GM12878 (cell line): Measurements from ENCODE around the gene FAM163B. TPM values are rescaled to one million over a fixed set of nuclear protein-coding genes. Genes with fewer than 3 reads are reported as not detected.

Experiments used
- ATAC-seq: fragments of 200-7000 bp; cut with Tn5 transposase; 3 replicates; pipeline ENCODE4 v1.9.1; 2020; ENCODE audit warnings: mild to moderate bottlenecking, moderate library complexity
- BruUV-seq: library from RNA; stranded (reverse); fragments of 400-500 nt; replicated peaks from 2 replicates; lab custom pipeline; 2021; lab: Mats Ljungman, UMichigan
- CTCF ChIA-PET: fragments of 300-600 bp; sonication (Branson Sonifier 250); formaldehyde crosslinking; extraction: SDS; loops from one replicate; lab custom pipeline; 2021; ENCODE audit warnings: inconsistent platforms; lab: Yijun Ruan, JAX
- POLR2A ChIA-PET: fragments of 350-600 bp; formaldehyde crosslinking; extraction: SDS; loops from one replicate; lab custom pipeline; 2021; ENCODE audit warnings: inconsistent platforms; lab: Charles Lee
- RAD21 ChIA-PET: fragments of 300-600 bp; sonication (Branson Sonifier 250); formaldehyde crosslinking; loops from one replicate; lab custom pipeline; 2023; ENCODE audit warnings: antibody characterized with exemption; ENCODE audit not compliant: unreplicated experiment; lab: Charles Lee
- SMC1A ChIA-PET: fragments of 300-600 bp; sonication (Branson Sonifier 250); formaldehyde crosslinking; loops from one replicate; lab custom pipeline; 2023; ENCODE audit not compliant: unreplicated experiment, uncharacterized antibody; lab: Charles Lee
- DNase-seq: peaks from one replicate; pipeline ENCODE4 v3.0.0-alpha.2; 2011; ENCODE audit warnings: low read depth, low spot score
- FAIRE-seq: peaks from 3 replicates; lab custom pipeline; 2011; peaks lifted over from hg19 to GRCh38; lab: Jason Lieb, UNC
- H2AFZ ChIP-seq: 2 replicates; pipeline ENCODE4 v1.6.0; 2011; ENCODE audit warnings: low read depth, low read length, control low read depth; ENCODE audit not compliant: control insufficient read depth
- H3K27ac ChIP-seq: 2 replicates; pipeline ENCODE4 v1.5.1; 2011; ENCODE audit warnings: control low read depth; ENCODE audit not compliant: control insufficient read depth, insufficient read depth
- H3K27me3 ChIP-seq, 2 experiments: replicated peaks in 1 of 2; 2 replicates each; pipeline versions ENCODE4 v1.6.0 to v1.6.1; 2011; ENCODE audit warnings: low read length in 1 of 2; ENCODE audit not compliant: control insufficient read depth in 2 of 2, insufficient read depth in 2 of 2
- H3K36me3 ChIP-seq, 2 experiments: 2 replicates each; pipeline ENCODE4 v1.5.1; 2011; ENCODE audit warnings: low read length in 1 of 2; ENCODE audit not compliant: control insufficient read depth in 2 of 2, insufficient read depth in 2 of 2
- H3K4me1 ChIP-seq: 2 replicates; pipeline ENCODE4 v1.6.1; 2011; ENCODE audit warnings: mild to moderate bottlenecking, low read length, moderate library complexity, mixed read lengths; ENCODE audit not compliant: control insufficient read depth, insufficient read depth
- H3K4me2 ChIP-seq: 2 replicates; pipeline ENCODE4 v1.6.0; 2011; ENCODE audit warnings: control low read depth; ENCODE audit not compliant: control insufficient read depth, insufficient read depth
- H3K4me3 ChIP-seq: fragments of 200-600 bp; sonication (generic); 2 replicates; pipeline ENCODE4 v1.5.1; 2016
- H3K79me2 ChIP-seq: 2 replicates; pipeline ENCODE4 v1.6.0; 2011; ENCODE audit warnings: low read length; ENCODE audit not compliant: control insufficient read depth, insufficient read depth
- H3K9ac ChIP-seq: 2 replicates; pipeline ENCODE4 v1.8.0; 2011; ENCODE audit warnings: low read length, control low read depth, mixed read lengths; ENCODE audit not compliant: control insufficient read depth, insufficient read depth
- H3K9me3 ChIP-seq: replicated peaks from 3 replicates; pipeline ENCODE4 v1.5.1; 2011; ENCODE audit warnings: mild to moderate bottlenecking, low read length; ENCODE audit not compliant: control insufficient read depth, insufficient read depth
- H4K20me1 ChIP-seq: 2 replicates; pipeline ENCODE4 v1.6.0; 2011; ENCODE audit not compliant: control insufficient read depth, insufficient read depth
- DPF2 ChIP-seq: fragments of 450-650 bp; IDR thresholded peaks from 2 replicates; pipeline ENCODE4 v1.6.1; 2017; ENCODE audit warnings: mild to moderate bottlenecking
- EGR1 ChIP-seq, 2 experiments: IDR thresholded peaks; 1 replicate in 1 of 2; 2 replicates in 1 of 2; pipeline ENCODE4 v1.6.1; 2011 to 2012; ENCODE audit warnings: low read depth in 2 of 2, low read length in 2 of 2, borderline replicate concordance in 1 of 2, mild to moderate bottlenecking in 1 of 2, moderate library complexity in 1 of 2
- ESRRA ChIP-seq: IDR thresholded peaks from 2 replicates; pipeline ENCODE4 v1.6.1; 2012; ENCODE audit warnings: mild to moderate bottlenecking, low read length, improper control_type of control experiment
- HDAC2 ChIP-seq: fragments of 200-600 bp; sonication (generic); IDR thresholded peaks from 2 replicates; pipeline ENCODE4 v1.6.1; 2017
- MYB ChIP-seq: fragments of 150-350 bp; IDR thresholded peaks from 2 replicates; pipeline ENCODE4 v1.6.1; 2014; ENCODE audit warnings: mild to moderate bottlenecking, low read depth, low read length, borderline replicate concordance
- NFYB ChIP-seq: IDR thresholded peaks from 2 replicates; pipeline ENCODE4 v1.6.1; 2011; ENCODE audit warnings: low read depth, mild to moderate bottlenecking, low read length, improper control_type of control experiment, moderate library complexity; ENCODE audit not compliant: insufficient read depth
- STAT3 ChIP-seq: IDR thresholded peaks from 2 replicates; pipeline ENCODE4 v1.6.1; 2011; ENCODE audit warnings: low read depth, low read length, improper control_type of control experiment
- TAF1 ChIP-seq: IDR thresholded peaks from 2 replicates; pipeline ENCODE4 v1.6.1; 2011; ENCODE audit warnings: mild to moderate bottlenecking, low read depth, low read length, borderline replicate concordance
- ZZZ3 ChIP-seq: IDR thresholded peaks from 2 replicates; pipeline ENCODE4 v1.6.1; 2011; ENCODE audit warnings: low read depth; ENCODE audit not compliant: control insufficient read depth, insufficient read length
- WGBS: methylation state at CpG from one replicate; pipeline ENCODE4 v1.1.6; 2016; ENCODE audit warnings: low lambda C conversion rate; ENCODE audit not compliant: insufficient replicate concordance, insufficient coverage; ENCODE audit errors: missing lambda C conversion rate; 5-methylcytosine and 5-hydroxymethylcytosine counted together
- in situ Hi-C: fragments of 300-500 bp; cut with MboI; formaldehyde crosslinking; loops from 9 replicates; pipeline ENCODE4 v1.14.3; 2018; ENCODE audit warnings: mixed read lengths
- intact Hi-C: fragments of 100-400 bp; cut with micrococcal nuclease; formaldehyde crosslinking; loops from one replicate; pipeline ENCODE4 v1.14.2; 2022; ENCODE audit not compliant: unreplicated experiment
- polyA plus RNA-seq, 11 experiments: library from polyadenylated mRNA; depleted of rRNA in 4 of 11; unstranded in 6 of 11; stranded (reverse) in 5 of 11; fragments of >200 nt; fragmentation: Nextera tagmentation in 4 of 11; fragmentation: Illumina TruSeq in 1 of 11; extraction: Ambion mirVana in 4 of 11; extraction: Trizol in 1 of 11; gene quantifications; 1 replicate in 1 of 11; 2 replicates in 10 of 11; pipeline versions ENCODE4 v1.2.1 to v1.2.3, GENCODE V29; 2011 to 2016; ENCODE audit warnings: inconsistent platforms in 2 of 11, missing spikeins in 2 of 11, low read depth in 1 of 11
- total RNA-seq, 4 experiments: library from RNA; depleted of rRNA in 3 of 4; stranded (reverse); fragments of >200 nt in 3 of 4; fragmentation: Illumina TruSeq in 1 of 4; extraction: Trizol in 1 of 4; gene quantifications; 2 replicates each; pipeline versions ENCODE4 v1.2.1 to v1.2.3, GENCODE V29; 2013 to 2021
- TF ChIP-seq, protein P1 (sequence below): fragments of 450-650 bp; formaldehyde crosslinking; IDR thresholded peaks from 2 replicates; pipeline ENCODE4 v1.4.0; 2020; ENCODE audit warnings: mild to moderate bottlenecking, moderate library complexity
- TF ChIP-seq, protein P2 (sequence below), 3 experiments: IDR thresholded peaks in 2 of 3; conservative IDR thresholded peaks in 1 of 3; 2 replicates each; pipeline ENCODE4 v1.5.1; 2011; ENCODE audit warnings: low read depth in 3 of 3, low read length in 3 of 3, mild to moderate bottlenecking in 3 of 3, control low read depth in 2 of 3, moderate library complexity in 2 of 3, inconsistent platforms in 1 of 3, mixed read lengths in 1 of 3; ENCODE audit not compliant: control insufficient read depth in 2 of 3, insufficient read depth in 1 of 3; ENCODE audit errors: extremely low read depth in 1 of 3
- TF ChIP-seq, protein P3 (sequence below): fragments of 450-650 bp; IDR thresholded peaks from 2 replicates; pipeline ENCODE4 v1.6.1; 2018; ENCODE audit warnings: borderline replicate concordance, mild to moderate bottlenecking; ENCODE audit not compliant: partially characterized antibody

Gene FAM163B
- total and polyA plus RNA-seq, 10 of the 15 experiments (the other 5 are each of a cell fraction or from before 2014, with no cell fraction given), result not detected

DNA sequence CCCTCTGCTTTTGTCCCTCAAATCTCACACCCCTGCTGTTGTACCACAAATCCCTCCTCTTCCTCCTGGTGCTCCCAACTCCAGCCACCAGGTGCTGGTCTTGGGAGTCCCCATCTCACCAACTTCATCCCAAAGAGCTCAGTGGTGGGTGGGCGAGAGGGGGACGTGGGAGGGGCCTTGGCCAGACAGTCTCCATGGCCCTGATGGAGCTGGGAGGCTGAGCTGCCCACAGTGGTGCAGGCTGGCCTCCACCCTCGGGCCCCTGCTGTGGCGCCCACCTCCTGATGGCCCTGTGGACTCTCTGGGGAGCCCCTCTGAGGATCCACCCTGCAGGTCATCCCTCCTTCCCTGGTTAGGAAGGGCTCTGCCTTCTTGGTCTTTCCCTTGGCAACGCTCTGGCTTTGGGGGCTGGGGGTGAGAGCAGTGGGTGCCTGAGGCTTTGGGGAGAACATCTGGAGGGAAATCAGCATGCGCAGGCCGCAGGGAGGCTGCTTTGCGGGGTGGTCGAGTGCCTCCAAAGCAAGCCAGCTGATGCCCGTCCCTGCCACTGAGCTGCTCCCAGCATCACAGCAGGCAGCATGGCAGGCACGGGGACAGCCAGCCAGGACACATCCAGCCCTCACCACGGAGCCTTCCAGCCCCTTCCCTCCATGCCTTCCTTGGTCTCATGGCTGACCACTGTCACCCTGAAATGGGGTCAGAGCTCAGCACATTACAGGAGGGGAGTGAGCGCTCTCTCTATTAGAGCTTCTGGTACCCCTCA is 7.6 kb upstream of the FAM163B start:
- H3K27ac ChIP-seq, result no peak overlapping the region
- ChIA-PET SMC1A (no interaction called here), RAD21 (no interaction called here), POLR2A (no interaction called here), CTCF (no interaction called here)
- H3K9me3 ChIP-seq, result no peaks in the 10 kb centered on the region
- H3K79me2 ChIP-seq, result no peaks in the 10 kb centered on the region
- H4K20me1 ChIP-seq, result no peaks in the 10 kb centered on the region
- no peak overlapping the region for H3K9ac ChIP-seq
- H3K27me3 ChIP-seq, result peaks cover 0 to 3% of the 10 kb centered on the region in 2 experiments; a peak in 2 of 4 replicates
- H2AFZ ChIP-seq, result no peak overlapping the region
- intact Hi-C loops, result no loop called here
- peaks cover 6% of the 10 kb centered on the region; the same call in 1 of the 2 replicates for H3K4me1 ChIP-seq
- FAIRE-seq, result no peak
- in situ Hi-C loops, result no loop called here
- no peak for DNase-seq
- WGBS, result 34% methylated on average over 13 of the region's 13 CpGs
- BruUV-seq, result no TSS peak
- no peak for ATAC-seq
- H3K4me2 ChIP-seq, result no peak overlapping the region
- H3K36me3 ChIP-seq, result no peaks in the 10 kb centered on the region
- no peak overlapping the region for H3K4me3 ChIP-seq
- TF ChIP-seq, protein P1, sequence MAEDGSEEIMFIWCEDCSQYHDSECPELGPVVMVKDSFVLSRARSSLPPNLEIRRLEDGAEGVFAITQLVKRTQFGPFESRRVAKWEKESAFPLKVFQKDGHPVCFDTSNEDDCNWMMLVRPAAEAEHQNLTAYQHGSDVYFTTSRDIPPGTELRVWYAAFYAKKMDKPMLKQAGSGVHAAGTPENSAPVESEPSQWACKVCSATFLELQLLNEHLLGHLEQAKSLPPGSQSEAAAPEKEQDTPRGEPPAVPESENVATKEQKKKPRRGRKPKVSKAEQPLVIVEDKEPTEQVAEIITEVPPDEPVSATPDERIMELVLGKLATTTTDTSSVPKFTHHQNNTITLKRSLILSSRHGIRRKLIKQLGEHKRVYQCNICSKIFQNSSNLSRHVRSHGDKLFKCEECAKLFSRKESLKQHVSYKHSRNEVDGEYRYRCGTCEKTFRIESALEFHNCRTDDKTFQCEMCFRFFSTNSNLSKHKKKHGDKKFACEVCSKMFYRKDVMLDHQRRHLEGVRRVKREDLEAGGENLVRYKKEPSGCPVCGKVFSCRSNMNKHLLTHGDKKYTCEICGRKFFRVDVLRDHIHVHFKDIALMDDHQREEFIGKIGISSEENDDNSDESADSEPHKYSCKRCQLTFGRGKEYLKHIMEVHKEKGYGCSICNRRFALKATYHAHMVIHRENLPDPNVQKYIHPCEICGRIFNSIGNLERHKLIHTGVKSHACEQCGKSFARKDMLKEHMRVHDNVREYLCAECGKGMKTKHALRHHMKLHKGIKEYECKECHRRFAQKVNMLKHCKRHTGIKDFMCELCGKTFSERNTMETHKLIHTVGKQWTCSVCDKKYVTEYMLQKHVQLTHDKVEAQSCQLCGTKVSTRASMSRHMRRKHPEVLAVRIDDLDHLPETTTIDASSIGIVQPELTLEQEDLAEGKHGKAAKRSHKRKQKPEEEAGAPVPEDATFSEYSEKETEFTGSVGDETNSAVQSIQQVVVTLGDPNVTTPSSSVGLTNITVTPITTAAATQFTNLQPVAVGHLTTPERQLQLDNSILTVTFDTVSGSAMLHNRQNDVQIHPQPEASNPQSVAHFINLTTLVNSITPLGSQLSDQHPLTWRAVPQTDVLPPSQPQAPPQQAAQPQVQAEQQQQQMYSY (CRISPR knock-in tag), result no peak
- TF ChIP-seq HDAC2 (no peak), EGR1 (IDR thresholded peaks at IDR 0.05; ENCODE audit: borderline replicate concordance in 1 of 2, low read depth in 2 of 2, low read length in 2 of 2) (no peak), ESRRA (no peak), STAT3 (no peak), NFYB (no peak), ZZZ3 (no peak), MYB (no peak), TAF1 (no peak), DPF2 (no peak)
- TF ChIP-seq, protein P2, sequence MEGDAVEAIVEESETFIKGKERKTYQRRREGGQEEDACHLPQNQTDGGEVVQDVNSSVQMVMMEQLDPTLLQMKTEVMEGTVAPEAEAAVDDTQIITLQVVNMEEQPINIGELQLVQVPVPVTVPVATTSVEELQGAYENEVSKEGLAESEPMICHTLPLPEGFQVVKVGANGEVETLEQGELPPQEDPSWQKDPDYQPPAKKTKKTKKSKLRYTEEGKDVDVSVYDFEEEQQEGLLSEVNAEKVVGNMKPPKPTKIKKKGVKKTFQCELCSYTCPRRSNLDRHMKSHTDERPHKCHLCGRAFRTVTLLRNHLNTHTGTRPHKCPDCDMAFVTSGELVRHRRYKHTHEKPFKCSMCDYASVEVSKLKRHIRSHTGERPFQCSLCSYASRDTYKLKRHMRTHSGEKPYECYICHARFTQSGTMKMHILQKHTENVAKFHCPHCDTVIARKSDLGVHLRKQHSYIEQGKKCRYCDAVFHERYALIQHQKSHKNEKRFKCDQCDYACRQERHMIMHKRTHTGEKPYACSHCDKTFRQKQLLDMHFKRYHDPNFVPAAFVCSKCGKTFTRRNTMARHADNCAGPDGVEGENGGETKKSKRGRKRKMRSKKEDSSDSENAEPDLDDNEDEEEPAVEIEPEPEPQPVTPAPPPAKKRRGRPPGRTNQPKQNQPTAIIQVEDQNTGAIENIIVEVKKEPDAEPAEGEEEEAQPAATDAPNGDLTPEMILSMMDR (IDR thresholded peaks at IDR 0.05 in 2 of 3, conservative IDR thresholded peaks at IDR 0.05 in 1 of 3; ENCODE audit: control insufficient read depth in 2 of 3, extremely low read depth in 1 of 3, insufficient read depth in 1 of 3, low read depth in 3 of 3, low read length in 3 of 3), result no peak
- TF ChIP-seq, protein P3, sequence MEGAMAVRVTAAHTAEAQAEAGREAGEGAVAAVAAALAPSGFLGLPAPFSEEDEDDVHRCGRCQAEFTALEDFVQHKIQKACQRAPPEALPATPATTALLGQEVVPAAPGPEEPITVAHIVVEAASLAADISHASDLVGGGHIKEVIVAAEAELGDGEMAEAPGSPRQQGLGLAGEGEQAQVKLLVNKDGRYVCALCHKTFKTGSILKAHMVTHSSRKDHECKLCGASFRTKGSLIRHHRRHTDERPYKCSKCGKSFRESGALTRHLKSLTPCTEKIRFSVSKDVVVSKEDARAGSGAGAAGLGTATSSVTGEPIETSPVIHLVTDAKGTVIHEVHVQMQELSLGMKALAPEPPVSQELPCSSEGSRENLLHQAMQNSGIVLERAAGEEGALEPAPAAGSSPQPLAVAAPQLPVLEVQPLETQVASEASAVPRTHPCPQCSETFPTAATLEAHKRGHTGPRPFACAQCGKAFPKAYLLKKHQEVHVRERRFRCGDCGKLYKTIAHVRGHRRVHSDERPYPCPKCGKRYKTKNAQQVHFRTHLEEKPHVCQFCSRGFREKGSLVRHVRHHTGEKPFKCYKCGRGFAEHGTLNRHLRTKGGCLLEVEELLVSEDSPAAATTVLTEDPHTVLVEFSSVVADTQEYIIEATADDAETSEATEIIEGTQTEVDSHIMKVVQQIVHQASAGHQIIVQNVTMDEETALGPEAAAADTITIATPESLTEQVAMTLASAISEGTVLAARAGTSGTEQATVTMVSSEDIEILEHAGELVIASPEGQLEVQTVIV, result no peak
